H1 (cell line): ENCODE results near the gene ALOX15.
"Not testable (repeated sequence)": the region's sequence is repeated elsewhere in the genome, so short reads cannot be mapped to it uniquely, and the experiment has no call there.

Source experiments
- CTCF ChIP-seq, 3 experiments: IDR thresholded peaks; 1 replicate in 2 of 3; 2 replicates in 1 of 3; pipeline versions ENCODE4 v1.5.1 to v1.6.1; 2011; ENCODE audit warnings: low read length in 3 of 3, mild to moderate bottlenecking in 3 of 3, inconsistent platforms in 2 of 3, low read depth in 1 of 3, moderate library complexity in 1 of 3; ENCODE audit not compliant: insufficient read depth in 1 of 3; ENCODE audit errors: control extremely low read depth in 1 of 3
- EP300 ChIP-seq, 2 experiments: IDR thresholded peaks; 1 replicate in 1 of 2; 2 replicates in 1 of 2; pipeline ENCODE4 v1.6.1; 2011 to 2012; ENCODE audit warnings: low read depth in 2 of 2, low read length in 2 of 2, mild to moderate bottlenecking in 2 of 2, borderline replicate concordance in 1 of 2, inconsistent platforms in 1 of 2, moderate library complexity in 1 of 2
- EZH2 ChIP-seq: fragments of 200-600 bp; sonication (generic); IDR thresholded peaks from 2 replicates; pipeline ENCODE4 v1.7.1; 2012; ENCODE audit warnings: low read depth, mild to moderate bottlenecking, moderate library complexity, low read length, inconsistent platforms; ENCODE audit not compliant: severe bottlenecking
- MAFK ChIP-seq: IDR thresholded peaks from 2 replicates; pipeline ENCODE4 v1.6.1; 2012; ENCODE audit warnings: low read depth, mild to moderate bottlenecking, improper control_type of control experiment, low read length
- POLR2A ChIP-seq, 2 experiments: IDR thresholded peaks; 1 replicate in 1 of 2; 2 replicates in 1 of 2; pipeline ENCODE4 v1.6.1; 2011; ENCODE audit warnings: low read depth in 2 of 2, low read length in 2 of 2, mild to moderate bottlenecking in 2 of 2; ENCODE audit errors: control extremely low read depth in 1 of 2
- SP1 ChIP-seq: IDR thresholded peaks from 2 replicates; pipeline ENCODE4 v1.6.1; 2011; ENCODE audit warnings: low read depth, low read length

- not testable (repeated sequence) for TF ChIP-seq EZH2; CTCF (IDR thresholded peaks at IDR 0.05; ENCODE audit: control extremely low read depth in 1 of 3, insufficient read depth in 1 of 3, low read depth in 1 of 3, low read length in 3 of 3); SP1; POLR2A (IDR thresholded peaks at IDR 0.05; ENCODE audit: control extremely low read depth in 1 of 2, low read depth in 2 of 2, low read length in 2 of 2); MAFK; EP300 (IDR thresholded peaks at IDR 0.05; ENCODE audit: borderline replicate concordance in 1 of 2, low read depth in 2 of 2, low read length in 2 of 2)
These were observed 51.4 kb downstream of the ALOX15 start for GRCh38 chr17:4590042-4590441.
